WTC11 (cell line): ENCODE data around the gene RASGRF2. TPM values are rescaled to one million over a fixed set of nuclear protein-coding genes. Genes with fewer than 3 reads are reported as not detected.

ENCODE experiments used
- ATAC-seq: fragments of 200-7000 bp; cut with Tn5 transposase; 2 replicates; pipeline ENCODE4 v1.10.0; 2021; ENCODE audit warnings: mild to moderate bottlenecking, moderate library complexity
- CTCF ChIA-PET: fragments of 300-600 bp; sonication (Branson Sonifier 250); formaldehyde crosslinking; loops from one replicate; lab custom pipeline; 2021; ENCODE audit warnings: antibody characterized with exemption; lab: Charles Lee
- POLR2A ChIA-PET: fragments of 350-600 bp; sonication (Branson Sonifier 250); formaldehyde crosslinking; loops from one replicate; lab custom pipeline; 2021; ENCODE audit warnings: antibody characterized with exemption; lab: Charles Lee
- DNase-seq: peaks from one replicate; pipeline ENCODE4 v3.0.0; 2021; ENCODE audit warnings: low spot score
- H3K27ac Mint-ChIP-seq: 2 replicates; pipeline ENCODE4 v1.8.0; 2021; ENCODE audit warnings: mixed read lengths
- H3K27me3 Mint-ChIP-seq: 2 replicates; pipeline ENCODE4 v1.8.0; 2021; ENCODE audit warnings: low read depth, mild to moderate bottlenecking, moderate library complexity, mixed read lengths
- H3K36me3 Mint-ChIP-seq: 2 replicates; pipeline ENCODE4 v1.8.0; 2021; ENCODE audit warnings: mixed read lengths
- H3K4me1 Mint-ChIP-seq: 2 replicates; pipeline ENCODE4 v1.8.0; 2022; ENCODE audit warnings: mixed read lengths
- H3K4me3 Mint-ChIP-seq: 2 replicates; pipeline ENCODE4 v1.8.0; 2021; ENCODE audit warnings: mild to moderate bottlenecking, moderate library complexity, mixed read lengths
- H3K9me3 Mint-ChIP-seq: 2 replicates; pipeline ENCODE4 v1.8.0; 2021; ENCODE audit warnings: mixed read lengths
- CREM ChIP-seq: sonication (generic); formaldehyde crosslinking; IDR thresholded peaks from 2 replicates; pipeline ENCODE4 v1.8.1; 2022; ENCODE audit warnings: mild to moderate bottlenecking, missing genetic modification reagents, moderate library complexity
- FOXP1 ChIP-seq: sonication (generic); formaldehyde crosslinking; IDR thresholded peaks from 2 replicates; pipeline ENCODE4 v1.8.0; 2022; ENCODE audit warnings: missing genetic modification reagents, mild to moderate bottlenecking, moderate library complexity, borderline replicate concordance
- GABPB1 ChIP-seq: sonication (generic); formaldehyde crosslinking; IDR thresholded peaks from 2 replicates; pipeline ENCODE4 v1.8.1; 2023; ENCODE audit warnings: mild to moderate bottlenecking, missing genetic modification reagents
- MXD4 ChIP-seq: fragments of 250-450 bp; sonication (Bioruptor Pico); IDR thresholded peaks from 2 replicates; pipeline ENCODE4 v1.8.0; 2021; ENCODE audit warnings: mild to moderate bottlenecking, moderate library complexity, borderline replicate concordance
- NFATC4 ChIP-seq: fragments of 250-450 bp; sonication (Bioruptor Pico); IDR thresholded peaks from 2 replicates; pipeline ENCODE4 v1.9.0; 2021; ENCODE audit warnings: mild to moderate bottlenecking
- NFE2L1 ChIP-seq: sonication (generic); formaldehyde crosslinking; IDR thresholded peaks from 2 replicates; pipeline ENCODE4 v1.8.1; 2023; ENCODE audit warnings: missing genetic modification reagents
- NFYB ChIP-seq: sonication (generic); formaldehyde crosslinking; conservative IDR thresholded peaks from 2 replicates; pipeline ENCODE4 v1.8.0; 2022; ENCODE audit warnings: low read depth, missing genetic modification reagents
- NR1H2 ChIP-seq: sonication (generic); formaldehyde crosslinking; IDR thresholded peaks from 2 replicates; pipeline ENCODE4 v1.9.0; 2021; ENCODE audit warnings: mild to moderate bottlenecking, moderate library complexity, missing genetic modification reagents
- NR2C2 ChIP-seq: sonication (generic); formaldehyde crosslinking; IDR thresholded peaks from 2 replicates; pipeline ENCODE4 v1.8.0; 2022; ENCODE audit warnings: mild to moderate bottlenecking, missing genetic modification reagents
- PRRX2 ChIP-seq: fragments of 250-450 bp; sonication (Bioruptor Pico); IDR thresholded peaks from 2 replicates; pipeline ENCODE4 v1.8.0; 2021; ENCODE audit warnings: mild to moderate bottlenecking
- SMAD4 ChIP-seq: sonication (generic); formaldehyde crosslinking; IDR thresholded peaks from 2 replicates; pipeline ENCODE4 v1.8.0; 2022; ENCODE audit warnings: mild to moderate bottlenecking, missing genetic modification reagents
- SP1 ChIP-seq: sonication (generic); formaldehyde crosslinking; conservative IDR thresholded peaks from 2 replicates; pipeline ENCODE4 v1.8.1; 2022; ENCODE audit warnings: missing genetic modification reagents
- TCF7 ChIP-seq: sonication (generic); formaldehyde crosslinking; IDR thresholded peaks from 2 replicates; pipeline ENCODE4 v1.8.0; 2022; ENCODE audit warnings: mild to moderate bottlenecking, low read depth, missing genetic modification reagents, moderate library complexity
- TEAD4 ChIP-seq: sonication (generic); formaldehyde crosslinking; IDR thresholded peaks from 2 replicates; pipeline ENCODE4 v1.8.0; 2022; ENCODE audit warnings: mild to moderate bottlenecking, missing genetic modification reagents
- TP53 ChIP-seq: sonication (generic); formaldehyde crosslinking; IDR thresholded peaks from 2 replicates; pipeline ENCODE4 v1.8.1; 2023; ENCODE audit warnings: mild to moderate bottlenecking, missing genetic modification reagents
- ZNF121 ChIP-seq: sonication (generic); formaldehyde crosslinking; IDR thresholded peaks from 2 replicates; pipeline ENCODE4 v1.8.0; 2023; ENCODE audit warnings: missing genetic modification reagents
- ZNF317 ChIP-seq: sonication (generic); formaldehyde crosslinking; IDR thresholded peaks from 2 replicates; pipeline ENCODE4 v1.8.1; 2023; ENCODE audit warnings: low read depth, mild to moderate bottlenecking, moderate library complexity, missing genetic modification reagents, borderline replicate concordance
- total RNA-seq: library from RNA; stranded (reverse); gene quantifications from 3 replicates; pipeline ENCODE4 v1.2.3, GENCODE V29; 2021
- TF ChIP-seq, protein P1 (sequence below): sonication (generic); formaldehyde crosslinking; IDR thresholded peaks from 2 replicates; pipeline ENCODE4 v1.8.0; 2022; ENCODE audit warnings: mild to moderate bottlenecking, missing genetic modification reagents
- TF ChIP-seq, protein P2 (sequence below): sonication (generic); formaldehyde crosslinking; IDR thresholded peaks from 2 replicates; pipeline ENCODE4 v1.8.0; 2022; ENCODE audit warnings: missing genetic modification reagents
- TF ChIP-seq, protein P3 (sequence below): sonication (generic); formaldehyde crosslinking; IDR thresholded peaks from 2 replicates; pipeline ENCODE4 v1.8.1; 2022; ENCODE audit warnings: mild to moderate bottlenecking, missing genetic modification reagents, moderate library complexity, borderline replicate concordance
- TF ChIP-seq, protein P4 (sequence below): fragments of 250-450 bp; sonication (Bioruptor Pico); IDR thresholded peaks from 2 replicates; pipeline ENCODE4 v1.8.0; 2021; ENCODE audit warnings: mild to moderate bottlenecking
- TF ChIP-seq, protein P5 (sequence below): sonication (generic); formaldehyde crosslinking; IDR thresholded peaks from 2 replicates; pipeline ENCODE4 v1.8.0; 2022; ENCODE audit warnings: mild to moderate bottlenecking, missing genetic modification reagents
- TF ChIP-seq, protein P6 (sequence below): sonication (generic); formaldehyde crosslinking; IDR thresholded peaks from 2 replicates; pipeline ENCODE4 v1.8.1; 2023; ENCODE audit warnings: mild to moderate bottlenecking, missing genetic modification reagents, moderate library complexity
- TF ChIP-seq, protein P7 (sequence below): sonication (generic); formaldehyde crosslinking; IDR thresholded peaks from 2 replicates; pipeline ENCODE4 v1.8.1; 2022; ENCODE audit warnings: mild to moderate bottlenecking, moderate library complexity, missing genetic modification reagents

The RASGRF2 gene
- total RNA-seq, 1 experiment from 2014 or later: 17.6 TPM

DNA sequence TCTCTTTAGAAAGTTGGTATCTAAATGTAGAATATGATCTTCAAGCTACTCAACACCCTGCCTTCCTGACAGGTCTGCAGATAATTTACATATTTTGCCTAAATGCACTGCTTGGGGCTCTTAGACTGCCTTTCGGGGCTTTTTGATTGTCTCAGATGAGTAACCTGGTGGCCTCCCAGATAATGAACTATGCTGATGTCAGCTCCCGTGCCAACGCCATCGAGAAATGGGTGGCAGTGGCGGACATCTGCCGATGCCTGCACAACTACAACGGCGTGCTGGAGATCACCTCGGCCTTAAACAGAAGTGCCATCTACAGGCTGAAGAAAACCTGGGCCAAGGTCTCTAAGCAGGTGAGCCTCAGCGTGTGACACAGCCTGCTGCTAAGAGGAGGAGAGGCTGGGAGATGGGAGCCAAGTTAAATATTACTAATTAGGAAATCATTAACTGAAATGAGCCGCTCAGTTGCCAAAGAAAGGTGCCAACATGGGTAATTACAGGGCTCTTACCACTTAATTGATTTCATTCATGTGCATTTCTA lies 252.1 kb downstream of the RASGRF2 start:
- ATAC-seq: peak; percentile 58
- no peak overlapping the region for H3K27ac Mint-ChIP-seq
- POLR2A ChIA-PET: interaction anchor here (0.7 kb wide), 1 partner anchor 194 kb away, joined by 3 read pairs; no protein-coding TSS in a partner anchor
- H3K4me3 Mint-ChIP-seq: no peak overlapping the region
- no peaks in the 10 kb centered on the region for H3K9me3 Mint-ChIP-seq
- no peak for DNase-seq
- H3K4me1 Mint-ChIP-seq: 0 out of 2 replicates have a peak, but pooled peaks cover 2% of the 10 kb centered on the region
- TF ChIP-seq ZNF121 (CRISPR knock-in tag) (no peak), NFE2L1 (no peak), TEAD4 (CRISPR knock-in tag) (no peak)
- TF ChIP-seq, protein P1, sequence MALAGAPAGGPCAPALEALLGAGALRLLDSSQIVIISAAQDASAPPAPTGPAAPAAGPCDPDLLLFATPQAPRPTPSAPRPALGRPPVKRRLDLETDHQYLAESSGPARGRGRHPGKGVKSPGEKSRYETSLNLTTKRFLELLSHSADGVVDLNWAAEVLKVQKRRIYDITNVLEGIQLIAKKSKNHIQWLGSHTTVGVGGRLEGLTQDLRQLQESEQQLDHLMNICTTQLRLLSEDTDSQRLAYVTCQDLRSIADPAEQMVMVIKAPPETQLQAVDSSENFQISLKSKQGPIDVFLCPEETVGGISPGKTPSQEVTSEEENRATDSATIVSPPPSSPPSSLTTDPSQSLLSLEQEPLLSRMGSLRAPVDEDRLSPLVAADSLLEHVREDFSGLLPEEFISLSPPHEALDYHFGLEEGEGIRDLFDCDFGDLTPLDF (CRISPR knock-in tag): no peak
- TF ChIP-seq, protein P2, sequence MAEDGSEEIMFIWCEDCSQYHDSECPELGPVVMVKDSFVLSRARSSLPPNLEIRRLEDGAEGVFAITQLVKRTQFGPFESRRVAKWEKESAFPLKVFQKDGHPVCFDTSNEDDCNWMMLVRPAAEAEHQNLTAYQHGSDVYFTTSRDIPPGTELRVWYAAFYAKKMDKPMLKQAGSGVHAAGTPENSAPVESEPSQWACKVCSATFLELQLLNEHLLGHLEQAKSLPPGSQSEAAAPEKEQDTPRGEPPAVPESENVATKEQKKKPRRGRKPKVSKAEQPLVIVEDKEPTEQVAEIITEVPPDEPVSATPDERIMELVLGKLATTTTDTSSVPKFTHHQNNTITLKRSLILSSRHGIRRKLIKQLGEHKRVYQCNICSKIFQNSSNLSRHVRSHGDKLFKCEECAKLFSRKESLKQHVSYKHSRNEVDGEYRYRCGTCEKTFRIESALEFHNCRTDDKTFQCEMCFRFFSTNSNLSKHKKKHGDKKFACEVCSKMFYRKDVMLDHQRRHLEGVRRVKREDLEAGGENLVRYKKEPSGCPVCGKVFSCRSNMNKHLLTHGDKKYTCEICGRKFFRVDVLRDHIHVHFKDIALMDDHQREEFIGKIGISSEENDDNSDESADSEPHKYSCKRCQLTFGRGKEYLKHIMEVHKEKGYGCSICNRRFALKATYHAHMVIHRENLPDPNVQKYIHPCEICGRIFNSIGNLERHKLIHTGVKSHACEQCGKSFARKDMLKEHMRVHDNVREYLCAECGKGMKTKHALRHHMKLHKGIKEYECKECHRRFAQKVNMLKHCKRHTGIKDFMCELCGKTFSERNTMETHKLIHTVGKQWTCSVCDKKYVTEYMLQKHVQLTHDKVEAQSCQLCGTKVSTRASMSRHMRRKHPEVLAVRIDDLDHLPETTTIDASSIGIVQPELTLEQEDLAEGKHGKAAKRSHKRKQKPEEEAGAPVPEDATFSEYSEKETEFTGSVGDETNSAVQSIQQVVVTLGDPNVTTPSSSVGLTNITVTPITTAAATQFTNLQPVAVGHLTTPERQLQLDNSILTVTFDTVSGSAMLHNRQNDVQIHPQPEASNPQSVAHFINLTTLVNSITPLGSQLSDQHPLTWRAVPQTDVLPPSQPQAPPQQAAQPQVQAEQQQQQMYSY (CRISPR knock-in tag): no peak
- CTCF ChIA-PET: no interaction called here
- no peaks in the 10 kb centered on the region for H3K36me3 Mint-ChIP-seq
- H3K27me3 Mint-ChIP-seq: no peaks in the 10 kb centered on the region

DNA sequence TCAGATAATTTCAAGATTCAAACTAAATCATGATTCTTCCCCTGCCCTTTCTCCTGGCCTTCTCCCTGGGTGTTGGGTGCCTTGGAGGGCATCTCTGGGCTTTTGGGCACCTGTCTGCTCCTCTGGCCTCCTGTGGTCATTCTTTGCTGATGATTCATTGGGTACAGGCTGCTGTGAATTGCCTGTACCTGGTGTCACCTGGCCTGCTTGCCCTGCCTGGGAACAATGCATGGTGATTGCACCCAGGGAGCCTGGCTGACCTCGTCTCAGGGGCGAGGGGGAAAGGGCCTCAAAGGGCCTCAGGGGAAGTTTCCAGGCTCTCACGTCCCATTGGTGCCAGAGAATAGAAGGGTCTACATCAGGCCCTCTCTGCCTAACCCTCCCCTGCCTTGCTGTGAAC lies 252.9 kb downstream of the RASGRF2 start:
- H3K27ac Mint-ChIP-seq: no peak overlapping the region
- no peaks in the 10 kb centered on the region for H3K36me3 Mint-ChIP-seq
- POLR2A ChIA-PET: no interaction called here
- no peaks in the 10 kb centered on the region for H3K9me3 Mint-ChIP-seq
- CTCF ChIA-PET: no interaction called here
- H3K27me3 Mint-ChIP-seq: no peaks in the 10 kb centered on the region
- 0 out of 2 replicates have a peak, but pooled peaks cover 2% of the 10 kb centered on the region for H3K4me1 Mint-ChIP-seq
- no peak overlapping the region for H3K4me3 Mint-ChIP-seq
- DNase-seq (no peak), ATAC-seq (no peak)
- TF ChIP-seq NFYB (CRISPR knock-in tag) (no peak), NR2C2 (CRISPR knock-in tag) (no peak), NR1H2 (no peak), GABPB1 (no peak), PRRX2 (CRISPR knock-in tag) (no peak), TCF7 (no peak), TP53 (CRISPR knock-in tag) (no peak), CREM (CRISPR knock-in tag) (no peak), NFATC4 (no peak), SMAD4 (CRISPR knock-in tag) (no peak), MXD4 (no peak), SP1 (CRISPR knock-in tag) (no peak), FOXP1 (CRISPR knock-in tag) (no peak), ZNF317 (CRISPR knock-in tag) (no peak)
- TF ChIP-seq, protein P3, sequence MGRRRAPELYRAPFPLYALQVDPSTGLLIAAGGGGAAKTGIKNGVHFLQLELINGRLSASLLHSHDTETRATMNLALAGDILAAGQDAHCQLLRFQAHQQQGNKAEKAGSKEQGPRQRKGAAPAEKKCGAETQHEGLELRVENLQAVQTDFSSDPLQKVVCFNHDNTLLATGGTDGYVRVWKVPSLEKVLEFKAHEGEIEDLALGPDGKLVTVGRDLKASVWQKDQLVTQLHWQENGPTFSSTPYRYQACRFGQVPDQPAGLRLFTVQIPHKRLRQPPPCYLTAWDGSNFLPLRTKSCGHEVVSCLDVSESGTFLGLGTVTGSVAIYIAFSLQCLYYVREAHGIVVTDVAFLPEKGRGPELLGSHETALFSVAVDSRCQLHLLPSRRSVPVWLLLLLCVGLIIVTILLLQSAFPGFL: no peak
- TF ChIP-seq, protein P4, sequence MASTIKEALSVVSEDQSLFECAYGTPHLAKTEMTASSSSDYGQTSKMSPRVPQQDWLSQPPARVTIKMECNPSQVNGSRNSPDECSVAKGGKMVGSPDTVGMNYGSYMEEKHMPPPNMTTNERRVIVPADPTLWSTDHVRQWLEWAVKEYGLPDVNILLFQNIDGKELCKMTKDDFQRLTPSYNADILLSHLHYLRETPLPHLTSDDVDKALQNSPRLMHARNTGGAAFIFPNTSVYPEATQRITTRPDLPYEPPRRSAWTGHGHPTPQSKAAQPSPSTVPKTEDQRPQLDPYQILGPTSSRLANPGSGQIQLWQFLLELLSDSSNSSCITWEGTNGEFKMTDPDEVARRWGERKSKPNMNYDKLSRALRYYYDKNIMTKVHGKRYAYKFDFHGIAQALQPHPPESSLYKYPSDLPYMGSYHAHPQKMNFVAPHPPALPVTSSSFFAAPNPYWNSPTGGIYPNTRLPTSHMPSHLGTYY: no peak
- TF ChIP-seq, protein P5, sequence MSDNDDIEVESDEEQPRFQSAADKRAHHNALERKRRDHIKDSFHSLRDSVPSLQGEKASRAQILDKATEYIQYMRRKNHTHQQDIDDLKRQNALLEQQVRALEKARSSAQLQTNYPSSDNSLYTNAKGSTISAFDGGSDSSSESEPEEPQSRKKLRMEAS (CRISPR knock-in tag): no peak
- TF ChIP-seq, protein P6, sequence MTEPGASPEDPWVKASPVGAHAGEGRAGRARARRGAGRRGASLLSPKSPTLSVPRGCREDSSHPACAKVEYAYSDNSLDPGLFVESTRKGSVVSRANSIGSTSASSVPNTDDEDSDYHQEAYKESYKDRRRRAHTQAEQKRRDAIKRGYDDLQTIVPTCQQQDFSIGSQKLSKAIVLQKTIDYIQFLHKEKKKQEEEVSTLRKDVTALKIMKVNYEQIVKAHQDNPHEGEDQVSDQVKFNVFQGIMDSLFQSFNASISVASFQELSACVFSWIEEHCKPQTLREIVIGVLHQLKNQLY: no peak
- TF ChIP-seq, protein P7, sequence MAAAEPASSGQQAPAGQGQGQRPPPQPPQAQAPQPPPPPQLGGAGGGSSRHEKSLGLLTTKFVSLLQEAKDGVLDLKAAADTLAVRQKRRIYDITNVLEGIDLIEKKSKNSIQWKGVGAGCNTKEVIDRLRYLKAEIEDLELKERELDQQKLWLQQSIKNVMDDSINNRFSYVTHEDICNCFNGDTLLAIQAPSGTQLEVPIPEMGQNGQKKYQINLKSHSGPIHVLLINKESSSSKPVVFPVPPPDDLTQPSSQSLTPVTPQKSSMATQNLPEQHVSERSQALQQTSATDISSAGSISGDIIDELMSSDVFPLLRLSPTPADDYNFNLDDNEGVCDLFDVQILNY (CRISPR knock-in tag): no peak
